ENCODE results near the gene RFPL3.
"Not testable (repeated sequence)": the region's sequence is repeated elsewhere in the genome, so short reads cannot be mapped to it uniquely, and the experiment has no call there.

Gene RFPL3

GRCh38 chr22:32354360-32355351 is 3.0 kb upstream of the RFPL3 start:
- no peak for DNase-seq

GRCh38 chr22:32355760-32356159 is 1.9 kb upstream of the RFPL3 start:
- peak; percentile 0 for DNase-seq

DNA sequence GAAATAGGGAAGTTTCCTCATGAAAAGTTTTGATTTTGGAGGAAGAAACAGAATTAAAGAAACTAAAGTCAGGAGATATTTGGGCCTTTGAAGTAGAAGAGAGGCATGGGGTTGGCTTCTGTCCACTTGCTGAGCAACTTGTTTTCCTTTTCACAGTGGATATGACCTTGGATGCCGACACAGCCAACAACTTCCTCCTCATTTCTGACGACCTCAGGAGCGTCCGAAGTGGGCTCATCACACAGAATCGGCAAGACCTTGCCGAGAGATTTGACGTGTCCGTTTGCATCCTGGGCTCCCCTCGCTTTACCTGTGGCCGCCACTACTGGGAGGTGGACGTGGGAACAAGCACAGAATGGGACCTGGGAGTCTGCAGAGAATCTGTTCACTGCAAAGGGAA is 2.4 kb downstream of the RFPL3 start:
- not testable (repeated sequence) for DNase-seq

DNA sequence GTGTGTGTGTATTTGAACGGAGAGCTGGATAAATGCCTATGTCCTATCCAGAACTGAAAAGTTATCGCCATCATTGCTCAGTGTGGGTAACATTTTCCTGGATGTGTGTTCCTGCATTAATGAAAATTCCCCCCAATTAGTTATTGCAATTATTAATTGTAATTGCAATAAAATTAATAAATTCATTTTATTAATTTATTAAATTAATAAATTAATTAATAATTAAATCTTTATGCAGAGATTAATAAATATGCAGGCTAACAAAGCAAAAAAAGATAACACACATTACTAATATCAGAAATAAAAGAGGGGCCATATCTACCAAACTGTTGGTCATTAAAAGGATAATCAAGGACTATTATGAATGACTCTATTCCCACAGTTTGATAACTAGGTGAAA is 3.6 kb downstream of the RFPL3 start:
- no peak for DNase-seq

DNA sequence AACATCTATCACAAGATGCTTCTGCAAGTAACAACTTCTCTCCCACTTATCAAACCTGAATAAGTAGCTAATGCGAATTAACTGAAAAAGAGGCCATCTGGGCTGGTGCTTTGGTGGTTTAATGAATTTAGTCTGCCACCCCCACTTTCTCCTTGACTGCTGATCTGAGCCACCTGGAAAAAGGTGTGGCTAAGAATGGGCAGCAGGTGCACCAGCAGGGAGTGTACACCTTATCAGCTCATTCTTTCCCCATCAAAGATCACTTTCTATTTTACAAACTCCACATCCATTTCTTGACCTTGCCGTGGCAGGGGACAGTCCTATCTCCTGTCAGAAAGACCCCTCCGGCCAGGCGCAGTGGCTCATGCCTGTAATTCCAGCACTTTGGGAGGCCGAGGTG is 6.5 kb downstream of the RFPL3 start:
- DNase-seq, result peak; percentile 7

DNA sequence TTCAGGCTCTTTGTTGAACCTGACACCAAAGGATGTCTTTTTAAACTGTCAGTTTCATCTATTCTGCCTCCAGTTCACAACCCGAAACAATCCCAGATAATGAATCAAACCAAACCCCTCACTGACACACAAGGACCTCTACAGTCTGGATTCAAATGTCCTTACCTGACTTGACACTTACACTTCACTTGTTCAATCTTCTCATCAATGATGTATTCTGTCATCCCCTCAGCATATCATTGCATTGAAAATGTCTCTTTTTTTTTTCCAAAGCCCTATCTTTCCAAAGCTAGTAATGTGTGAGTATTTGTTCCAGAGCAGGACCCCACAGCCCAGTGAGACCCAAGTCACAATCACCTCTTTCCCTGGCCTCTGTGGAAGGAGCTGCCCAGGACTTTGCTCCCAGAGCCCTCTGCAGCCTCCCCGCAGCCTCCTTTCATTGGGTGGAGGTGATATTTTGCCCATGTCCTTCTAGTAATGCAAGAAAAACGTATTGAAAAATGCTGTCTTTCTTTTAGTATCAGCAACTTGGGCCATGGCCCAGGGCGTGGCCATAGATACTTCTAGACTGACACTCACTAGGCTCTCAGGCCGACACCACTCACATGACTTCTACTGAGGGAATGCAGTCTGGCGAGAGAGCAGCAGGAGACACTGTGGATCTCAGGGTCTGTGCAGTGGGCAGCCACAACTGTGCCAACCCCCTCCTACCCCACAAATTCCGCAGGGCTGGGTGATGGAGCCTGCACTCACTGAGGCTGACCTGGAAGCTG is 18.2 kb downstream of the RFPL3 start:
- DNase-seq, result no peak

- DNase-seq, result no peak
Measured at GRCh38 chr22:32376681-32377080, 19.0 kb downstream of the RFPL3 start.

GRCh38 chr22:32378707-32379272 is 21.1 kb downstream of the RFPL3 start:
- DNase-seq, result no peak

DNA sequence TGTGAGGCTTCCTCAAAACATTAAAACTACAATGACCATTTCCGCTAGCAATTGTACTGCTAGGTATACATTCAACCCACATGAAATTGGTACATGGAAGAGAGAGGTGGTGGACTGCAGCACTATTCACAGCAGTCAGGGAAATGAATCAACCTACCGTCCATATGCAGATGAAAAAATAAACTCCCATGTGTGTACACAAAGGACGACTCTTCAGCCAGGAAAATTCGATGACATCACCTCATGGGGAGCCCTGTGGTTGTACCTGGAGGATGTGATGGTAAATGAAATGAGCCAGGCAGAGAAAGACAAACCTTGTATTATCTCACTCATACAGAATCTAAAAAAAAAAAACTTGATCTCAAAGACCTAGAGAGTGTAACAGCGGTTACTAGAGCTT is 23.3 kb downstream of the RFPL3 start:
- DNase-seq, result no peak

GRCh38 chr22:32385681-32386080 is 28.0 kb downstream of the RFPL3 start:
- DNase-seq, result no peak

DNA sequence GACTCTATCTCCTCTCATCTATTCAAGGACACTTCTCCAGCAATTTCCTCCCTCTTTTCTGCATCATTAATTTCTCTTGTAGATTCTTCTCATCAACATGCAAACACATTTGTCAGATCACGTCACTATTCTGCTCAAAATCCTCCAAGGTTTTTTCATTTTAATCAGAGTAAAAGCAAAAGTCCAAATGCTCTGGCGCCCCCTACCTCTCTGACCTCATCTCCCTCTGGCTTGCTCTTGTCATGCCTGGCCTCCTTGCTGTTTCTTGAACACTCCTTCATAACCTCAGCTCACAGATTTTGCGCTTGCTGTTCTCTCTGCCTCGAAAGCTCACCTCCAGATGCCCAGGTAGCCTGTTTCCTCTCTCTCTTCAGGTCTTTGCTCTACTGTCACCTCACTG is 32.0 kb downstream of the RFPL3 start:
- DNase-seq, result no peak

DNA sequence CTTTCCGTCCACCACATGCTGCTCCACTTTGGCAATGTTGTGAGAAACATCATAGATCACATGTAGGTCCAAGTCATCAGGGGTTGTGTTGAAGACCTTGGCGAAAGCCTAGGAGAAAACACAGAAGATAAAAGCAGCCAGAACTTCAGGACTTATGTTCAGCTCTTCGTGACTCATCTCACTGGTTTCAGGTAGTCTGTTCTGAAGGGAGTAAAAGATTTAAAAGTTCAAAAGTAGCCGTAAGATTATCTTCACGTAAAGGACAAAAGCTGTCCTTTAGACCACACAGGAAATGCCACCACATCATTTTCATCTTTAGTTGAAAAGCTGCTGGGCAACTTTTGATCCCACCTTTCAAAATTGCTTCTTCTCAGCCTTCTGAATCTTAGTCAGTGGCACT is 37.4 kb downstream of the RFPL3 start:
- no peak for DNase-seq

DNA sequence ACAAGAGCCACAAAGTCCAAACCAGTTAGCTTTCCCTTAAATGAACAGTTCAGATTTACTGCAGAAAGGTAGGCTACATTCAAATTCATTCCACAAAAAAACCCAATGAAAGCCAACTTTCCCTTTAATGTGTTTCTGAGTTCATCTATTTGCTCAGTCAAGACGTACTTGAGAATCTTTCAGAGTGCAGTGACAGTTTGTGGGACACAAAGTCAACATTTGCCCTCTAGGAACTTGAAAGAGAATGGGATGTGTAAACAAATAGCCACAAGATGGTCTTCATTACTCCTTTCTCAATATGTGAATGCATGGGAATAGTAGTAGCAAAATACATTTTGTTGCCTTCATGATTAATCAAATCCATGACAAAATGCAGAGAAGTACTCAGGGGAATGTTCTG is 38.6 kb downstream of the RFPL3 start:
- DNase-seq, result peak; percentile 0

DNA sequence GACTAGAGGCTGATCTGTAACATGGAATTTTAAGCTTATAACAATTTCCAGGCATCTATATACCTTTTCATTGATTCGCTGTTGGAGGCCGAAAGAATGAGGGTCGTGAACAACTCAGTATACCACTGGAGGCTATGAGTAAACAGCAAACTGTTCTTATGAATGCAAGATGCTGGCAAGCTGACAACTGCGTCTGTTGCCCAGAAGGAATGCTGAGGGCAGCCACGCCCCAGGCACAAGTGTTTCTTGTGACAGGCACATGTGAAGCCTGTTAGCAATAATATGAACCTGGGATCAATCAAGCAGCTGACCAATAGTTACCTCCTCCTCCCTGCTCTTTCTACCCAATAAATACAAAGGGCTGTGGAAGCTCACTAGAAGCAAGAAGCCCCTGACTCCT is 39.1 kb downstream of the RFPL3 start:
- peak; percentile 0 for DNase-seq

GRCh38 chr22:32401486-32401885 is 43.8 kb downstream of the RFPL3 start:
- no peak for DNase-seq

DNA sequence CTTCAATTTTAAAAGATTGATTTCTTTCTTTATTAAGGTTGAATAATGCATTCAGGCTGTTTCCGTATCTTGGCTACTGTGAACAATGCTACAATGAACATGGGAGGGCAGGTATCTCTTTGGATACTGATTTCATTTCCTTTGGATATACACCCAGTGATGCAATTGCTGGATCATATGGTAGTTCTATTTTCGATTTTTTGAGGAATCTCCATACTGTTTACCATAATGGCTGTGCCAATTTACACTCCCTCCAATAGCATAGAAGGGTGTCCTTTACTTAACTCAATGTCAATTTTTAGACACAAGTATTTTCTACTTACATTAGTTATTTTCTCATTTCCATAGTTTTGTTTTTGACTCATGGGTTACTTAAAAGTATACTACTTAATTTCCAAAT is 46.4 kb downstream of the RFPL3 start:
- no peak for DNase-seq

- no peak for DNase-seq
Measured at GRCh38 chr22:32407312-32407711, 49.6 kb downstream of the RFPL3 start.

GRCh38 chr22:32407936-32408335 is 50.3 kb downstream of the RFPL3 start:
- DNase-seq, result no peak

DNA sequence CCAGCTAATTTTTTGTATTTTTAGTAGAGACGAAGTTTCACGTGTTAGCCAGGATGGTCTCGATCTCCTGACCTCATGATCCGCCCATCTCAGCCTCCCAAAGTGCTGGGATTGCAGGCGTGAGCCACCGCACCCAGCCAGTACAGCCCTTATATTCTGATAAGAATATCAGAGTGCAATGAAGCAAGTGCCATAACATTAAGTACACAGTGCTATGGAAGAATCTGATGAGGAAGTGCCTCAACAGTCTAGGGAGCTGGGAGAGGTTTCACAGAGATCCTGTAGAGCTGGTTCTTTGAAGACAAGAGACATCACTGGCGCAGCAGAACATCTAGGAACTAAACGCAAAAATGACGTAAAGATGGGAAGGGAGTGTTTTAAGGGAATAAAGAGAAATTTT is 52.3 kb downstream of the RFPL3 start:
- no peak for DNase-seq

GRCh38 chr22:32410459-32410858 is 52.8 kb downstream of the RFPL3 start:
- no peak for DNase-seq
